Measurements from ENCODE around the gene FBH1. TPM values are rescaled to one million over a fixed set of nuclear protein-coding genes. Genes with fewer than 3 reads are reported as not detected.
"Not testable (repeated sequence)": the region's sequence is repeated elsewhere in the genome, so short reads cannot be mapped to it uniquely, and the experiment has no call there.

FBH1 gene
- total RNA-seq, 2 experiments from 2014 or later, result 33.9 to 34.2 TPM

GRCh38 chr10:5945561-5946418, 55.7 kb downstream of the FBH1 start:
- peaks cover 9% of the 10 kb centered on the region for H3K4me1 ChIP-seq (ENCODE audit: insufficient read depth, low read length)
- H3K27me3 ChIP-seq (ENCODE audit: control insufficient read depth in 1 of 2, insufficient read depth in 2 of 2, low read length in 2 of 2), result no peaks in the 10 kb centered on the region
- Mint-ChIP-seq H3K27ac (no peak overlapping the region), H3K27me3 (no peaks in the 10 kb centered on the region), H3K9me3 (no peaks in the 10 kb centered on the region), H3K36me3 (ENCODE audit: low read depth) (no peaks in the 10 kb centered on the region), H3K4me3 (peak overlapping the region; percentile 20), H3K4me1 (ENCODE audit: low read depth) (peaks cover 8% of the 10 kb centered on the region)
- no peak overlapping the region for H3K27ac ChIP-seq (ENCODE audit: low read depth in 1 of 2, low read length in 2 of 2)
- peak overlapping the region; percentile 31 for H3K4me3 ChIP-seq (ENCODE audit: low read length)
- ChIA-PET CTCF (interaction anchor here (0.7 to 1.1 kb wide), 2 partner anchors 9 to 220 kb away, joined by 3 to 4 read pairs; no protein-coding TSS in a partner anchor), POLR2A (no interaction called here)
- DNase-seq, result peak in 1 of 14 experiments; percentile 14
- ATAC-seq (ENCODE audit: poor library complexity), result no peak
- H3K36me3 ChIP-seq (ENCODE audit: insufficient read depth, low read length), result no peaks in the 10 kb centered on the region
- intact Hi-C loops (cut with DNase I, micrococcal nuclease), result no loop called here
- H3K9me3 ChIP-seq (ENCODE audit: control insufficient read depth in 1 of 2, insufficient read depth in 1 of 2, low read length in 2 of 2), result no peaks in the 10 kb centered on the region
- TF ChIP-seq CTCF (IDR thresholded peaks at IDR 0.05), result no peak

GRCh38 chr10:5946419-5946775, 56.4 kb downstream of the FBH1 start:
- ChIA-PET POLR2A (interaction anchor here (0.6 kb wide), 1 partner anchor 345 kb away, joined by 3 read pairs; no protein-coding TSS in a partner anchor), CTCF (interaction anchor here (0.7 kb wide), 1 partner anchor 221 kb away, joined by 4 read pairs; no protein-coding TSS in a partner anchor)
- H3K27me3 ChIP-seq (ENCODE audit: control insufficient read depth in 1 of 2, insufficient read depth in 2 of 2, low read length in 2 of 2); H3K4me3 ChIP-seq (ENCODE audit: low read length); H3K27ac ChIP-seq (ENCODE audit: low read depth in 1 of 2, low read length in 2 of 2); H3K4me1 Mint-ChIP-seq (ENCODE audit: low read depth); H3K36me3 ChIP-seq (ENCODE audit: insufficient read depth, low read length); H3K27me3 Mint-ChIP-seq; ATAC-seq (ENCODE audit: poor library complexity); H3K9me3 Mint-ChIP-seq; H3K36me3 Mint-ChIP-seq (ENCODE audit: low read depth); H3K4me1 ChIP-seq (ENCODE audit: insufficient read depth, low read length); H3K9me3 ChIP-seq (ENCODE audit: control insufficient read depth in 1 of 2, insufficient read depth in 1 of 2, low read length in 2 of 2); H3K4me3 Mint-ChIP-seq; DNase-seq; intact Hi-C loops (cut with DNase I, micrococcal nuclease); H3K27ac Mint-ChIP-seq: not testable (repeated sequence)

- H3K4me1 Mint-ChIP-seq (ENCODE audit: low read depth), result peaks cover 8% of the 10 kb centered on the region
- no peaks in the 10 kb centered on the region for H3K36me3 Mint-ChIP-seq (ENCODE audit: low read depth)
- DNase-seq (no peak), ATAC-seq (ENCODE audit: poor library complexity) (no peak)
- H3K27me3 Mint-ChIP-seq, result no peaks in the 10 kb centered on the region
- ChIA-PET POLR2A (interaction anchor here (0.6 kb wide), 1 partner anchor 345 kb away, joined by 3 read pairs; no protein-coding TSS in a partner anchor), CTCF (no interaction called here)
- intact Hi-C loops (cut with DNase I, micrococcal nuclease), result no loop called here
- Histone ChIP-seq H3K27ac (ENCODE audit: low read depth in 1 of 2, low read length in 2 of 2) (no peak overlapping the region), H3K4me3 (ENCODE audit: low read length) (no peak overlapping the region), H3K36me3 (ENCODE audit: insufficient read depth, low read length) (peaks cover 2% of the 10 kb centered on the region), H3K4me1 (ENCODE audit: insufficient read depth, low read length) (peaks cover 9% of the 10 kb centered on the region), H3K9me3 (ENCODE audit: control insufficient read depth in 1 of 2, insufficient read depth in 1 of 2, low read length in 2 of 2) (no peaks in the 10 kb centered on the region), H3K27me3 (ENCODE audit: control insufficient read depth in 1 of 2, insufficient read depth in 2 of 2, low read length in 2 of 2) (no peaks in the 10 kb centered on the region)
- TF ChIP-seq CTCF (IDR thresholded peaks at IDR 0.05), result no peak
- H3K9me3 Mint-ChIP-seq, result no peaks in the 10 kb centered on the region
- no peak overlapping the region for H3K27ac Mint-ChIP-seq
- no peak overlapping the region for H3K4me3 Mint-ChIP-seq
Observed at GRCh38 chr10:5946786-5947185, 56.7 kb downstream of the FBH1 start.
